Endothelial cell of hepatic sinusoid (primary cell): ENCODE results near the gene ADGRG2.

Source experiments
- in situ Hi-C: cut with HindIII; loops from 2 replicates; pipeline ENCODE4 v1.10.0; 2017; ENCODE audit warnings: low sequenced_read_pairs

ADGRG2 gene

GRCh38 chrX:18961686-18962085 lies 160.6 kb downstream of the ADGRG2 start:
- in situ Hi-C loops = no loop called here

GRCh38 chrX:18956303-18957032 lies 165.8 kb downstream of the ADGRG2 start:
- in situ Hi-C loops = no loop called here

GRCh38 chrX:18955676-18956075 lies 166.6 kb downstream of the ADGRG2 start:
- in situ Hi-C loops = no loop called here

- in situ Hi-C loops = no loop called here
Observed at GRCh38 chrX:18951032-18951431, 171.2 kb downstream of the ADGRG2 start.

- in situ Hi-C loops = loop anchor here (25.0 kb wide), 1 partner anchor 387 kb away; the partner anchor contains the start of gene PDHA1
Observed at GRCh38 chrX:18949944-18950301, 172.3 kb downstream of the ADGRG2 start.

GRCh38 chrX:18949291-18949943 lies 172.9 kb downstream of the ADGRG2 start:
- in situ Hi-C loops = loop anchor here (25.0 kb wide), 1 partner anchor 388 kb away; the partner anchor contains the start of gene PDHA1

GRCh38 chrX:18946611-18947010 lies 175.7 kb downstream of the ADGRG2 start:
- in situ Hi-C loops = loop anchor here (25.0 kb wide), 1 partner anchor 391 kb away; the partner anchor contains the start of gene PDHA1

- in situ Hi-C loops = loop anchor here (25.0 kb wide), 1 partner anchor 391 kb away; the partner anchor contains the start of gene PDHA1
Observed at GRCh38 chrX:18946157-18946556, 176.1 kb downstream of the ADGRG2 start.

- in situ Hi-C loops = loop anchor here (25.0 kb wide), 1 partner anchor 392 kb away; the partner anchor contains the start of gene PDHA1
Observed at GRCh38 chrX:18945483-18945882, 176.8 kb downstream of the ADGRG2 start.

- in situ Hi-C loops = loop anchor here (5.0 to 25.0 kb wide), 2 partner anchors 37 to 393 kb away; partner anchors contain the start of gene PDHA1
Observed at GRCh38 chrX:18944482-18944881, 177.8 kb downstream of the ADGRG2 start.

GRCh38 chrX:18941896-18942295 lies 180.4 kb downstream of the ADGRG2 start:
- in situ Hi-C loops = loop anchor here (5.0 to 25.0 kb wide), 2 partner anchors 35 to 395 kb away; partner anchors contain the start of gene PDHA1
